GM12801 (cell line): ENCODE results near the gene PRR23C.

Source experiments
- TF ChIP-seq, protein P1 (sequence below): IDR thresholded peaks from one replicate; pipeline ENCODE4 v1.5.1; 2011; ENCODE audit warnings: control low read depth; ENCODE audit not compliant: insufficient read length; ENCODE audit errors: extremely low read depth

Gene PRR23C

DNA sequence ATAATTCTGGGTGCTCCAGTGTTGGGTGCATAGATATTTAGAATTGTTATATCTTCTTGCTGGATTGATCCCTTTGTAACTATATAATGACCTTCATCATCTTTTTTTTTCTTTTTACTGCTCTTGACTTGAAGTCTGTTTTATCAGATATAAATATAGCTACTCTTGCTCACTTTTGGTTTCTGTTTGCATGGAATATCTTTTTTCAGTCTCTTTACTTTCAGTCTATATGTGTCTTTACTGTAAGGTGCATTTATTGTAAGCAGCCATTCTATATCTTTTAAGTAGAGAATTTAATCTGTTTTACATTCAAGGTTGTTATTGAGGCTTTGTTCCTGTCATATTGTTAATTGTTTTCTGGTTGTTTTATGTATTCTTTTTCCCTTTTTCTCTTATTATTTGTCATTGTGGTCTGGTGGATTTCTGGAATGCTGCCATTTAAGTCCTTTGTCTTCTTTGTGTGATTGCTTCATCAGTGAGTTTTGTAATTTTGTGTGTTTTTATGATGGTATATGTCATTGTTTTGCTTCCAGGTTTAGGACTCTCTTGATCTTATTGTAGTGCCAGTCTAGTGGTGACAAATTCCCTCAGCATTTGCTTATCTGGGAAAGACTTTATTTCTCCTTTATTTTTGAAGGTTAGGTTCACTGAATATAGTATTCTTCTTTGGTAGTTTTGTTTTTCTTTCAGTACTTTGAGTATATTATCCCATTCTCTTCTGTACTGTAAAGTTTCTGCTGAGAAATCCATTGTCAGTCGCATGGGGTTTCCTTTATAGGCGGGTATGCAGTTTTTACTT is 8.3 kb upstream of the PRR23C start:
- TF ChIP-seq, protein P1, sequence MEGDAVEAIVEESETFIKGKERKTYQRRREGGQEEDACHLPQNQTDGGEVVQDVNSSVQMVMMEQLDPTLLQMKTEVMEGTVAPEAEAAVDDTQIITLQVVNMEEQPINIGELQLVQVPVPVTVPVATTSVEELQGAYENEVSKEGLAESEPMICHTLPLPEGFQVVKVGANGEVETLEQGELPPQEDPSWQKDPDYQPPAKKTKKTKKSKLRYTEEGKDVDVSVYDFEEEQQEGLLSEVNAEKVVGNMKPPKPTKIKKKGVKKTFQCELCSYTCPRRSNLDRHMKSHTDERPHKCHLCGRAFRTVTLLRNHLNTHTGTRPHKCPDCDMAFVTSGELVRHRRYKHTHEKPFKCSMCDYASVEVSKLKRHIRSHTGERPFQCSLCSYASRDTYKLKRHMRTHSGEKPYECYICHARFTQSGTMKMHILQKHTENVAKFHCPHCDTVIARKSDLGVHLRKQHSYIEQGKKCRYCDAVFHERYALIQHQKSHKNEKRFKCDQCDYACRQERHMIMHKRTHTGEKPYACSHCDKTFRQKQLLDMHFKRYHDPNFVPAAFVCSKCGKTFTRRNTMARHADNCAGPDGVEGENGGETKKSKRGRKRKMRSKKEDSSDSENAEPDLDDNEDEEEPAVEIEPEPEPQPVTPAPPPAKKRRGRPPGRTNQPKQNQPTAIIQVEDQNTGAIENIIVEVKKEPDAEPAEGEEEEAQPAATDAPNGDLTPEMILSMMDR: no peak

DNA sequence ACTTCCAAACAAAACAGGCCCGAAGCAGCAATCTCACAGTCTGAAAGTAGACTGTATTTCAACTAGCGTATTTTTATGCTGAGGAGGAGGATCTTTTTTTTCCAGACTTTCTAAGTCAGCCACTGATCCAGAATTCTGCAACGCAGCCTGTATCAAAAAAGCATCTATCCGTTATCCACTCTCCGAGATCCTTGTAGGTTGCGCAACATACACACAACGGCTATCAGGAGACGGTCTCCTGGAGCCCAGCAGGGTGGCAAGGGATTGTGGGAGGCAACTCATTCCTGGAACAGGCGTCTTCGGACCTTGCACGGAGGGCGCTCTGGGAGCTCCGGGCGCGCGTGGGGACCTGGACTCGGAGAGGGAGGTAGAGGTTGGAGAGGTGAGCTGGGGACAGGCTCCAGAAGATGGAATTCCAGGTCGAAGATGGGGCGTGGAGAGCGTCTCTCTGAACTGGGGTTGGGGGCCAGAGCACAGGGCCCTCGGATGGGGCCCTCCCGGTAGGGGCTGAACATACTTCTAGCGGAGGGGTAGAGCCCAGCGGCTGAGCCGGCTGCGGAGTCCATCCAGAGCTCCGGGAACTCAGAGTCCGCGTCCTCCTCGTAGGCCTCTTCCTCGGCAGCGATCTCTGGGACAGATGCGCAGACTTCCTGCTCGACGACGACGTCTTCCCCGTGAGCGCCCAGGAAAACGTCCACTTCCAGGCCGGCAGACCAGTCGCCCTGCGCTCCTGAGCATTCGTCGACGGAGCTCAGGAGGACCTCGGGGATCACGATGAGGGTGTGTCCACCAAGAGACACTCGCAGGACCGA is 932 bp downstream of the PRR23C start:
- TF ChIP-seq, protein P1: no peak

DNA sequence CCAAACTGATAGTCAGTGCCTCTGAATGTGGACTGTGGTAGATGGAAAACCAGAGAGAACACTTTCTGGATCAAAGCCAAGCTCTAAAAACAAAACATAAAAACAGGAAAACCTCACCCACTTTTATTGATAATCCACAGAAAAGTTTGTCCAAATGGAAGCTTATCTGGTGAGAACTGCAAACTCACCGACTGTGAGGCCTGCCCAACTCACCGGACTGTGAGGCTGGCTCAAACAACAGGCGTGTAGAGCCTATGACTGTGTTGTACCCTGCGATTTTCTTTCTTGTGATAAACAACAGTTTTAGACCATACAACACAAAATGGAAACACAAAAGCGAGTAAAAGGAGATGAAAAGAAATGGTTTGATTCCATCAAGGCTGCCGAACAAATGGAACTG is 7.2 kb downstream of the PRR23C start:
- TF ChIP-seq, protein P1: no peak

DNA sequence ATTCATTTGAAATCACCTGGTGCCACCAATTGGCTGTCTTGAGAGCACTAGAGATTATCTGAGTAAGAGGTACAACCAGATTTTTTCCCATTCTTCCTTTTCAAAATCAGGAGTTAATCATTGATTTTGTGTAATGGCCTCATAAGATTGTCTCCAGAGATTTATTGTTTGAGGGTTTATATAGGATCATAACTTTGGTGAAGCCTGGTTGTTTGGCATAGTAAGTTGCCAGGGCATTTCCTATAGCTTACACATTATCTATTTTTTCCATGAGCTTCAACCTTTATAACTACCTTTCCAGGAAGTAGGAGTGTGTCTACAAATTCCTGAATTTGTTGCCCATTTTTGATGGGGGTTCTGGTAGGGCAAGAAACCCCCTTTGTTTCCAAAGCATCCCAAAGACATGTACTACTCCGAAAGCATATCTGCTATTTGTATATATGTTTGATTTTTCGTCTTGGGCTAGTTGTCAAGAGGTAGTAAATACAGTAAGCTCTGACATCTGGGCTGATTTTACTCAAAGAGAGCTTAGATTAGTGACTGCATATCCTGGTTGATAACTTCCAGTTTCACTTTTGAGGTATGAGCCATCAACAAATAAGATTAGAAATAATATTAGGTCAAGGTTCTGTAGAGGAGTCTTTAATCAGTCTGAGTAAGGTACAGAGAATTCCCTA is 12.2 kb downstream of the PRR23C start:
- TF ChIP-seq, protein P1: no peak

DNA sequence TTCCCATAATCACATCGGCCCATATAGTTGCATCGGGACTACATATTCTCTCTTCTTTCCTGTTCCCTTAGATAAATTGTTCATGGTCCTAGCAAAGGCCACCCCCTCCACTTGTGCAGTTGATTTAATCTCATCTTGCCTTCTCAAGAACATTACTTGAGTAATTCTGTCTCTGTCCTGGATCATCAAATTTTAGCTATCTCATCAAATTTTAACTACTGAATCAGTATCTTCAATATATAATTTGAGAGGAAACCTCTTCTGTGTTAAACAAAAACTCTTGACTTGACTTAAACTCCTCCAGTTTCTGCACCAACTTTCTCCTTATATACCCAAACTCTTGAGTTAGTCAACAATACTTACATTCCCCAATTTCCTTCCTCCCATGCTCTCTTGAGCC is 19.7 kb downstream of the PRR23C start:
- TF ChIP-seq, protein P1: no peak

DNA sequence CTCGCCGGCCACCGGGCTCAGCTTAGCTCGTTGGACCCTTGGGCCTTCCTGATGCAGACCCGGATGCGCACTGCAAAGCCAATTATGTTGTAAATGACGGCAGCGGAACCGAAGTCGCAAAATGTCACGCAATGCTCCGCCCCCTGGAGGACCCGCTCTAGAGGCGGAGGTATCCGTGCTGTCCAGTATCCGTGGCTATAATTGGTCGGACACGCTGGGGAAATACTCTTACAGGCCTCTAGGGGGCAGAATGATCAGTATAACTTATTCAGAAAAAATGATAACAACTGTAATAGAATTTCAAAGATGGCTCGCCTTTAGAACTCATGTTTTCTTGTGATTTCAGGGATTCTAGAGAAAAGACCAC is 23.8 kb downstream of the PRR23C start, which contains the start of gene PRR23B:
Gene PRR23B (minus strand): TSS at position 59 of the 367 bp plus-strand sequence. CDS start 265 bp downstream, outside the sequence.
- TF ChIP-seq, protein P1: no peak
